ENCODE measurements around the gene VWC2L.

Gene VWC2L

DNA sequence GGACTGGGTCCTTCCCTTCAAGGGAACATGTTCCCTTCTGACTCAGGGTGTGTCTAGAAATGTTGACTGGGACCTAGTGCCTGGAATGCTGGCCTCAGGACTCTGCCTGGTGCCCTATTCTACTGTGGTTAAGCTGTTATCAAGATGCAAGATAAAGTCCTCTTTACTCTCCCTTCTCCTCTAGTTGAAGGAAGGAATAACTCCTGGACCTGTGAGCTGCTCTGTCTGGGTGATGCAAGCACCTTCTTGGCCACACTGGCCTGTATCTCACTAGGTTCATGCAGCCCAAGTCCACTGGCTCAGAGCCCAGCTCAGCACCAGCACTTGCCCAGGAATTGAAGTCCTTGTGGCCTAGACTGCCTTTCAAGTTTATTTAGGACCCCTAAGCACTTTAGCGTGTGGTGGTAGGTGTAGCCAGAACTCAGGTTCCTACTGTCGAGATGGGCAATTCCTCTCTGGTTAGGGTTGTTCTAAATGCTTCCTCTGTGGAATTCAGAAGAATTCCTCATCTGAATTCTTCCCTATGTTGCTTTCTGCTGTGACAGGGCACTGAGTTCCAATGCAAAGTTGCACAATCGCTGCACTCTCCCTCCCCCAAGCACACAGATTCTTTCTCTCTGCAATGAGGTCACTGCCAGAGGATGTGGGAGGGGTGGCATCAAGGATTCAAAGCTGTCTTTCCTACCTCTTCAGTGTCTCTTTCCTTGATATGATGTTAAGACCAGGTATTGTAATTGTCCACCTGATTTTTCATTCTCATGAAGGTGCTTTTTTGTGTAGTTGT, 54.7 kb downstream of the VWC2L start:
- DNase-seq (ENCODE audit: low spot score): peak; percentile 34
- FAIRE-seq: no peak

- no peak for DNase-seq (ENCODE audit: low spot score)
- no peak for FAIRE-seq
These were observed 58.9 kb downstream of the VWC2L start for GRCh38 chr2:214469728-214470127.

- FAIRE-seq (no peak), DNase-seq (ENCODE audit: low spot score) (no peak)
These were observed 60.5 kb downstream of the VWC2L start for GRCh38 chr2:214471382-214471781.

- DNase-seq (ENCODE audit: low spot score) (no peak), FAIRE-seq (no peak)
These were observed 61.1 kb downstream of the VWC2L start for GRCh38 chr2:214471990-214472389.

- FAIRE-seq: no peak
- DNase-seq (ENCODE audit: low spot score): no peak
These were observed 66.5 kb downstream of the VWC2L start for GRCh38 chr2:214477305-214477704.

DNA sequence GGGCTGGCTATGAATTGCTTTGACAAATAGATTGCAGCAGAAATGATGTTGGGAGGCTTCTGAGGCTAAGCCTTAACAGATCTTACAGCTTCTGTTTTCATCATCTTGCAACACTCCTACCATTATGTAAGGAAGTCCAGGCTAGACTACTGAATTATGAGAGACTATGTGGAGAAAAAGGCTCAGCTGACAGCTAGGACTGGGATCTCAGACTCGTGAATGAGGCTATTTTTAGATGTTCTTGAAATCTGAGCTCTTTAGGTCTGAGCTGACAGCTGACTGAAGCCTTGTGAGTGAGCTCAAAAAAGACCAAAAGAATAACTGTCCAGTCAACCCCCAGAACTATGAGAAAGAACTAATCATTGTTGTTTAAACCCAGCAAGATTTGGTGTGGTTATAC, 70.3 kb downstream of the VWC2L start:
- DNase-seq (ENCODE audit: low spot score) (no peak), FAIRE-seq (no peak)

DNA sequence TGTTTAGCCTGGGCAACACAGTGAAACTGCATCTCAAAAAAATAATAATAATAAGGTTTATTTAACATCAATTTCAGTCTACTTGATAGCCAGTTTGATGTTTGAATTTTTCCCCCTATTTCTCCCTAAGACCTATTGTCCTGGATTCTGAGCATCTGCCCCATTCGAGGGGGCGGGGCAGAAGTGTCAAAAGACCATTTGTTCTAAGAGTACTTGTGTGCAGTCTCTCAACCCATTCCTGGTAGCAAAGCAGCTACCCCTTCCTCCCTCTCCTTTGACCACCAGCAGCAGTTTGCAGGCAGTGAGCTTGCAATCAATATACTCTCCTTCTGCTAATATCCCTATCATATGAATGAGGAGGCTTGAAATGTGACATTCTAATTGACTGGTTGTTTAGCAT, 71.9 kb downstream of the VWC2L start:
- FAIRE-seq (no peak), DNase-seq (ENCODE audit: low spot score) (no peak)

- DNase-seq (ENCODE audit: low spot score): no peak
- no peak for FAIRE-seq
These were observed 73.4 kb downstream of the VWC2L start for GRCh38 chr2:214484239-214484638.

DNA sequence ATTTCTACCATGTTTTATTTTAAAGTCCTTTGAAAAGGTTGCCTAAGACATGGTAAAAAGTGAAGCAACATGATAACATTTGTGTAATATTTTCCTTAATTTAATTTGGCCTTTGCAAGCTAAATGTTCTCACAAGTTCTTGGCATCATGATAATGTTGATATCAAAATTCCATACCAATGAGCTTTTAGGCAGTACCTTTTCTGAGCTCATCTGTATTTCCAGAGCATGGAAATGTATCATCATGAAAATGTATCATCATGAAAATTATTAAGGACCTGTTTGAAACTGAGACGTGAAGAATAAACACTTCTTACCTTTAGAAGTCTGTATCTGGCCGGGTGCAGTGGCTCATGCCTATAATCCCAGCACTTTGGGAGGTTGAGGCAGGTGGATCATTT, 73.8 kb downstream of the VWC2L start:
- no peak for DNase-seq (ENCODE audit: low spot score)
- no peak for FAIRE-seq

GRCh38 chr2:214489181-214489580, 78.3 kb downstream of the VWC2L start:
- DNase-seq (ENCODE audit: low spot score) (no peak), FAIRE-seq (no peak)

DNA sequence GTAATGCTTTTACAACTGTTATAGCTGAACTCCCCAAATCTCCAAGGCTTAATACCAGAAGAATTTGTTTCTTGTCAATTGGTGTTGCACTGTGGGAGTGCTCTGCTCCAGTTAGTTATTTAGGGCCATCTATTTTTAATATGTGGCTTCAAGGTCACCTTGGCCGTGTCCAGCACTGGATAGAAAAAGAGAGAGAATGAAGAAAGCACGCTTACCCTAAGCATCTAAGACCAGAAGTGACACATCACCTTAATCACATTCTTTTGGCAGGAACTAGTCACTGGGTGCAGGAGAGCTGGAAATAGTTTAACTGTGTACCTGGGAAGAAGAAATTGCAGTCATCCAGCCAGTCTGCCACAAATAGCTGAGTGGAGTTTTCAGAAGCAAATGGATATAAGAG, 78.8 kb downstream of the VWC2L start:
- DNase-seq (ENCODE audit: low spot score) (no peak), FAIRE-seq (no peak)

- FAIRE-seq (no peak), DNase-seq (ENCODE audit: low spot score) (no peak)
These were observed 81.3 kb downstream of the VWC2L start for GRCh38 chr2:214492152-214492551.

DNA sequence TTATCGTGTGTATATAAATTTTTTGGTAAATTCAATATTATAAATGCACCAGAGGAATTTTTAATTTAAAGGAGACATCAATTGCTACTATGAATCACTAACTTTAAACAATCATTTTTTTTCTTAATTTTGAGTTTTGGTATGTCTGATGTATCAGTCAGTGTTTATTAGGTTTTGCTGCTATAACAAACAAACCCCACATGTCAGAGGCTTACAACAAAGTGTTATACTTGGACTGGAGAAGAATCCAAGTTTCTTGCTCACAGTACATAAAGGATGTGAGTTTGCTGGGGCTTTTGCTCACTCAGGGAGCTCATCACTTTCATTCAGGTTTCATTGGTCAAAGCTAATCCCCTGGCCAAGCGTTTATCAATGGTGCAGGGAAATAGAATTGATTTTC, 81.8 kb downstream of the VWC2L start:
- FAIRE-seq (no peak), DNase-seq (ENCODE audit: low spot score) (no peak)

DNA sequence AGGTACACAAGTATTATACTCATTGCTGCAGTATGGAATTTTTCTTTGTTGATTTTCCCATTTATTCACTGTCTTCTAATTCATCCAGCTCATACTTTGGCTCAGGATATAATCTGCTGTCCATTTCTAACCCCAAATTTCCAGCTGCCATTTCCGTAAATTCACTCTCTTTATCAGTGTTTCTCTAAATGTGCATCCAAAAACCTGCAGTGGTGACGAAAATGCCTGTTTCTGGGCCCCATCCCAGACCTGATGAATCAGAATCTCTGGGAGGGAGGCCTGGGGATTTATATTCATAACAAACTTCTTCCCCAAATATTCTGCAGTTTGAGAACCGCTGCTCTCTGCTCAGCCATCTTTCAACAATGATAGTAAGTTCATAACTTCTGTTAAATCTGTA, 86.6 kb downstream of the VWC2L start:
- no peak for FAIRE-seq
- DNase-seq (ENCODE audit: low spot score): no peak

DNA sequence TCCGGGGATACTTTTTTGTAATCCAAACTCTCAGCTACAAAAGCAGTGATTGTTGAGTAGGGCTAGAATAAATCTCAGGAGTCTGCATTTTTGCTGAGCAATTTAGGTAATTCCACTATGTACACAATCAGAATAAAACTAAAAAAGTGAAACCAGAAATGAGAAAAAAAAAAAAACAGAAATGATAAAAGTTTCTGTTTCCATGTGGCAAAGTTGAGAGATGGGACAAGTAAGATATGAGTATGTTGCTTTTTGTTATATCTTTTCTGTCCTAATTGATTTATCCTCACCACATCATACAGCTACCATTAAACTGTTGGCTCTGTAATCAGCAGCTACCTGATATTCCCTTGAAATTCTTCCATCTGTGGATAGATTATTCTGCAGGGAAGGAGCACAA, 92.7 kb downstream of the VWC2L start:
- FAIRE-seq (no peak), DNase-seq (ENCODE audit: low spot score) (no peak)

DNA sequence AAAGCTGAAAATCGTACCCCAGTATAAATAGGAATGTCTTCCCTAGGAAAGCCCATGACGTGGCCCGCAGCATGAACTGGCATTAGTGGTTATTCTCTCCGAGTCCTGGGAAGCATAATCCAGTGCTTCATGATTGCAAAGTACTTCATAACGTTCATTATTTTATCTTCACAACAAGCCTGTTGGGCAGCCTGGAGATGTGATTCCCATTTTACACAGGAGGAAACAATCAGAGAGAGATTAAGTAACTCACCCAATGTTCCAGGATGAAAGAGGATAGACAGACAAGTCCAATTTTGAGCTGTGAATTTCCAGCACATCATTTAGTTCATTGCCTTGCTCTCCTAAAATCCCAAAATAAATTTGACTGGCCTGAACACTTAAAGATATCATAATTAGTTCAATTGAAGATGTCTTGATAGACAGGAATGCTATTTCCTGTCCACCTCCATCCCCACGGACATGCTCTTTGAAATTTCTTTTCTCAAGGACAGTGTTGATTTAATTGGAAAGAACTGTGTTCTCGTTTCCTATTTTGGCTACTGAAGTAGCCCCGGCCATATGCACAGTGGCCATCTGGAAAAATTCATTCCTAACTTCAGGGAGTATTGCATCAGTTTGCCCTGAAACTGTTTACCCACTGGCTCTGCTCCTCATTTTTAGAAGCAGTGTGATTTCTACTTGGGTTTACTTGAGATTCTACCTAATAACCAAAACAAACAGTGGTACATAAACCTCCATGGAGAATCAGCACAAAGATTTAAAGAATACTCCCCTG, 93.9 kb downstream of the VWC2L start:
- no peak for DNase-seq (ENCODE audit: low spot score)
- FAIRE-seq: no peak

GRCh38 chr2:214507032-214507431, 96.2 kb downstream of the VWC2L start:
- FAIRE-seq: peak; percentile 30
- DNase-seq (ENCODE audit: low spot score): no peak

DNA sequence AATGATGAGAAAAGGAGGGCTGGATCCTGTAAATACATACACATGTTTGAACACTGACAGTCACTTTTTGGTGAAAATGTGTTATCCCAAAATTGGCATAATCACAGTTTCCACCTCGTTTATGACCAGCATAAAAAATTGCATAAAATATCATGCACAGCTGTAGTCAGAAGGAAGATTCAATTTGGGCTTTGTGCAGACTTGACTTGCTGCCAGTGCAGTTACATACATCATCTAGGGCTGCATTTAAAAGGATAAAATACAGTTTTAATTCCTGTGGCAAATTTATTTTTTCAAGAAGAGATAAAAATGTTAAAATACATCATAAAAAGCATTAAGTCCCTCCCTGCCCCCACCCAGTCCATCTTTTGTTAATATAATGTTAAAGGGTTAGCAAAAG, 103.8 kb downstream of the VWC2L start:
- FAIRE-seq (no peak), DNase-seq (ENCODE audit: low spot score) (no peak)

DNA sequence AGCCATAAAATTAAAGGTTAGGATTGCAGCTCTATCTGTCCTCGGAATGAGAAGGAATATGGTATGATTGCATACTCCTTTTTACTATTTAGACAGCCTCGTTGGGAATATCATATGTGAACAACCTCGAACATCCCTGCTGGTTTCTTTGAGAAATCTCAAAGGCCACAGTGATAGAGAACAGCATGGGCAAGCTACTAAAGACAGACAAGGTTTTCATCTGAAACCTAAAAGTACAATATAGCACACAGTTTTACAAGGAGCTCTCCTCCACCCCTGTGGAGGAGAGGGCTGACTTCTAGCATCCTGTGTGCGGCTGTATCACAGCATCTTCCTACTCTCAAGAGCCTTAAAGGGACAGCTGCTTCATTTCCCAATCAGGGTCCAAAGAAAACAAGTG, 104.3 kb downstream of the VWC2L start:
- no peak for DNase-seq (ENCODE audit: low spot score)
- no peak for FAIRE-seq

DNA sequence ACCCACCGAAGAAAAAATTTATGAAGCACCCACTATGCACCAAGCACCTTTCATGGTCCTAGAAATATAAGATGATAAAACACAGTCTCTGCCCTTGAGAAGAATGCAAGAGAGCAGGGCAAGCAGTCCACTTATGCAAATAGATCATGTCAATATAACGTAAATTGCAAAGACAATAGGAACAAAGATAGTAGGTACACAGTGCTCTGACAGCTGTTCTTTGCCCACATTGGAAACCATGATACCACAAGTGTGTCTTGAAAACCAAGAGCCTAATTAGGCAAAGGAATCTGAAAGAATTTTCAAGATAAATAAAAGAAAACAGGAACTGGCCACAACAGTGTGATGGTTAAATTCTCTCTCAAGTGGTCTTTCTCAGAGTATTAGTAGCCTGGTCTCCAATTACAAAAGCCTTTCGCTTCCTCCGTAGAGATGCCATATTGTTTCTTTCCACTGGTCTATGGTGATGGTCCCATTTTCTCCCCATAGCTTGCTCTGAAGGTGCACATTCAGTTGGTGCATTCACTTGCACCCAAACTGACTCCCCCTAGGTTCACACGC, 108.5 kb downstream of the VWC2L start:
- no peak for DNase-seq (ENCODE audit: low spot score)

GRCh38 chr2:214529021-214529420, 118.2 kb downstream of the VWC2L start:
- FAIRE-seq (no peak), DNase-seq (ENCODE audit: low spot score) (no peak)

More for the DNA sequence above, 108.5 kb downstream of the VWC2L start:
- no peak for FAIRE-seq

GRCh38 chr2:214529514-214529913, 118.7 kb downstream of the VWC2L start:
- FAIRE-seq (no peak), DNase-seq (ENCODE audit: low spot score) (no peak)

- FAIRE-seq (no peak), DNase-seq (ENCODE audit: low spot score) (no peak)
These were observed 122.7 kb downstream of the VWC2L start for GRCh38 chr2:214533541-214533940.

All from RCC 7860 (cell line).